IgD-negative memory B cell (primary cell): ENCODE measurements around the gene ZRANB1. TPM values are rescaled to one million over a fixed set of nuclear protein-coding genes. Genes with fewer than 3 reads are reported as not detected.
A peak's percentile ranks its signal among the peaks of the same experiment; 100 is the strongest.

Experiments
- H3K27ac Mint-ChIP-seq, 3 donors: one replicate each; pipeline ENCODE4 v1.8.0; 2020 to 2022; ENCODE audit warnings: mild to moderate bottlenecking in 3 of 3, mixed read lengths in 3 of 3, moderate library complexity in 1 of 3
- H3K27me3 Mint-ChIP-seq: one replicate; pipeline ENCODE4 v1.8.0; 2021; ENCODE audit warnings: mixed read lengths
- H3K36me3 Mint-ChIP-seq: one replicate; pipeline ENCODE4 v1.8.0; 2020; ENCODE audit warnings: mild to moderate bottlenecking, mixed read lengths
- H3K4me1 Mint-ChIP-seq, 3 donors: one replicate each; pipeline ENCODE4 v1.8.0; 2020 to 2022; ENCODE audit warnings: mixed read lengths in 3 of 3, mild to moderate bottlenecking in 1 of 3
- H3K4me3 Mint-ChIP-seq, 4 donors: one replicate each; pipeline ENCODE4 v1.8.0; 2020 to 2022; ENCODE audit warnings: mild to moderate bottlenecking in 4 of 4, mixed read lengths in 4 of 4, moderate library complexity in 3 of 4
- H3K9me3 Mint-ChIP-seq, 3 donors: one replicate each; pipeline ENCODE4 v1.8.0; 2020 to 2021; ENCODE audit warnings: mixed read lengths in 3 of 3, mild to moderate bottlenecking in 1 of 3
- polyA plus RNA-seq: library from polyadenylated mRNA; unstranded; fragments of 300-500 nt; fragmentation: Illumina TruSeq; gene quantifications from one replicate; pipeline ENCODE4 v1.2.3, GENCODE V29; 2021

The ZRANB1 gene
- polyA plus RNA-seq, 1 donor from 2014 or later = 8.4 TPM

GRCh38 chr10:124916098-124916584, 25.8 kb upstream of the ZRANB1 start:
- peaks cover 10% of the 10 kb centered on the region for H3K27me3 Mint-ChIP-seq
- H3K36me3 Mint-ChIP-seq = peaks cover 2% of the 10 kb centered on the region
- peaks cover 23 to 27% (median 26%) of the 10 kb centered on the region in 3 donors for H3K4me1 Mint-ChIP-seq
- peak overlapping the region; percentile 79 to 96 (median 90) for H3K4me3 Mint-ChIP-seq
- peak overlapping the region; percentile 87 to 94 (median 94) for H3K27ac Mint-ChIP-seq
- no peaks in the 10 kb centered on the region for H3K9me3 Mint-ChIP-seq

- Mint-ChIP-seq H3K9me3 (no peaks in the 10 kb centered on the region), H3K27ac (peak overlapping the region; percentile 94 to 96 (median 96)), H3K4me1 (peaks cover 21 to 28% (median 25%) of the 10 kb centered on the region in 3 donors), H3K4me3 (peak overlapping the region; percentile 79 to 96 (median 92)), H3K27me3 (peaks cover 4% of the 10 kb centered on the region), H3K36me3 (peaks cover 2% of the 10 kb centered on the region)
These were observed 25.1 kb upstream of the ZRANB1 start for GRCh38 chr10:124916585-124917427.

- Mint-ChIP-seq H3K4me1 (peaks cover 20 to 26% (median 25%) of the 10 kb centered on the region in 3 donors), H3K27ac (peak overlapping the region; percentile 96), H3K36me3 (peaks cover 2% of the 10 kb centered on the region), H3K27me3 (no peaks in the 10 kb centered on the region), H3K9me3 (no peaks in the 10 kb centered on the region), H3K4me3 (peak overlapping the region; percentile 94 to 98 (median 96))
These were observed 24.3 kb upstream of the ZRANB1 start for GRCh38 chr10:124917428-124918190.

- H3K27ac Mint-ChIP-seq = peak overlapping the region; percentile 96
These were observed 23.6 kb upstream of the ZRANB1 start for GRCh38 chr10:124918191-124918830.

GRCh38 chr10:124918906-124919305, 23.0 kb upstream of the ZRANB1 start:
- H3K27me3 Mint-ChIP-seq = no peaks in the 10 kb centered on the region
- H3K9me3 Mint-ChIP-seq = no peaks in the 10 kb centered on the region
- peak overlapping the region; percentile 94 to 98 (median 96) for H3K4me3 Mint-ChIP-seq
- peak overlapping the region in 2 of 3 donors; percentile 96 for H3K27ac Mint-ChIP-seq
- H3K4me1 Mint-ChIP-seq = peaks cover 20 to 26% (median 25%) of the 10 kb centered on the region in 3 donors
- H3K36me3 Mint-ChIP-seq = peaks cover 5% of the 10 kb centered on the region

More at GRCh38 chr10:124918191-124918830, 23.6 kb upstream of the ZRANB1 start:
- Mint-ChIP-seq H3K27me3 (no peaks in the 10 kb centered on the region), H3K36me3 (peaks cover 5% of the 10 kb centered on the region), H3K4me1 (peaks cover 20 to 26% (median 25%) of the 10 kb centered on the region in 3 donors), H3K9me3 (no peaks in the 10 kb centered on the region), H3K4me3 (peak overlapping the region; percentile 94 to 98 (median 96))

- H3K9me3 Mint-ChIP-seq = no peaks in the 10 kb centered on the region
- no peak overlapping the region for H3K4me3 Mint-ChIP-seq
- no peaks in the 10 kb centered on the region for H3K27me3 Mint-ChIP-seq
- H3K27ac Mint-ChIP-seq = no peak overlapping the region
- H3K4me1 Mint-ChIP-seq = peaks cover 32 to 39% (median 39%) of the 10 kb centered on the region in 3 donors
- H3K36me3 Mint-ChIP-seq = peaks cover 5% of the 10 kb centered on the region
These were observed 20.7 kb upstream of the ZRANB1 start for GRCh38 chr10:124921261-124921660.

GRCh38 chr10:124923684-124924083, 18.2 kb upstream of the ZRANB1 start:
- H3K4me1 Mint-ChIP-seq = peaks cover 29 to 32% (median 32%) of the 10 kb centered on the region in 3 donors
- no peaks in the 10 kb centered on the region for H3K27me3 Mint-ChIP-seq
- peaks cover 12% of the 10 kb centered on the region for H3K36me3 Mint-ChIP-seq
- H3K9me3 Mint-ChIP-seq = no peaks in the 10 kb centered on the region
- H3K4me3 Mint-ChIP-seq = no peak overlapping the region
- H3K27ac Mint-ChIP-seq = no peak overlapping the region

- Mint-ChIP-seq H3K9me3 (no peaks in the 10 kb centered on the region), H3K4me1 (peaks cover 17 to 25% (median 22%) of the 10 kb centered on the region in 3 donors), H3K4me3 (no peak overlapping the region), H3K36me3 (peaks cover 13% of the 10 kb centered on the region), H3K27me3 (no peaks in the 10 kb centered on the region), H3K27ac (no peak overlapping the region)
These were observed 15.4 kb upstream of the ZRANB1 start for GRCh38 chr10:124926548-124926947.

- H3K27me3 Mint-ChIP-seq = no peaks in the 10 kb centered on the region
- H3K4me3 Mint-ChIP-seq = no peak overlapping the region
- peaks cover 0 to 4% (median 2%) of the 10 kb centered on the region in 3 donors for H3K9me3 Mint-ChIP-seq
- no peak overlapping the region for H3K27ac Mint-ChIP-seq
- H3K36me3 Mint-ChIP-seq = peaks cover 11% of the 10 kb centered on the region
- H3K4me1 Mint-ChIP-seq = peaks cover 17 to 26% (median 22%) of the 10 kb centered on the region in 3 donors
These were observed 13.8 kb upstream of the ZRANB1 start for GRCh38 chr10:124928087-124928486.

GRCh38 chr10:124928545-124928944, 13.4 kb upstream of the ZRANB1 start:
- Mint-ChIP-seq H3K9me3 (peaks cover 0 to 4% (median 2%) of the 10 kb centered on the region in 3 donors), H3K4me1 (peaks cover 18 to 28% (median 24%) of the 10 kb centered on the region in 3 donors), H3K27ac (no peak overlapping the region), H3K36me3 (peaks cover 11% of the 10 kb centered on the region), H3K4me3 (peak overlapping the region in 1 of 4 donors; percentile 34), H3K27me3 (no peaks in the 10 kb centered on the region)

GRCh38 chr10:124935946-124936345, 6.0 kb upstream of the ZRANB1 start:
- Mint-ChIP-seq H3K36me3 (peaks cover 4% of the 10 kb centered on the region), H3K27ac (peak overlapping the region in 1 of 3 donors; percentile 10), H3K4me1 (peaks cover 26 to 45% (median 43%) of the 10 kb centered on the region in 3 donors), H3K4me3 (no peak overlapping the region), H3K9me3 (peaks cover 0 to 4% (median 2%) of the 10 kb centered on the region in 3 donors), H3K27me3 (no peaks in the 10 kb centered on the region)

- H3K9me3 Mint-ChIP-seq = peaks cover 0 to 2% (median 2%) of the 10 kb centered on the region in 3 donors
- peaks cover 29 to 48% (median 46%) of the 10 kb centered on the region in 3 donors for H3K4me1 Mint-ChIP-seq
- no peak overlapping the region for H3K27ac Mint-ChIP-seq
- peaks cover 4% of the 10 kb centered on the region for H3K36me3 Mint-ChIP-seq
- H3K4me3 Mint-ChIP-seq = no peak overlapping the region
- H3K27me3 Mint-ChIP-seq = no peaks in the 10 kb centered on the region
These were observed 5.1 kb upstream of the ZRANB1 start for GRCh38 chr10:124936813-124937212.

- Mint-ChIP-seq H3K4me1 (peaks cover 28 to 59% (median 51%) of the 10 kb centered on the region in 3 donors), H3K9me3 (no peaks in the 10 kb centered on the region), H3K4me3 (no peak overlapping the region), H3K27ac (no peak overlapping the region), H3K27me3 (no peaks in the 10 kb centered on the region), H3K36me3 (peaks cover 5% of the 10 kb centered on the region)
These were observed 2.6 kb upstream of the ZRANB1 start for GRCh38 chr10:124939290-124939689.
